Activated T-cell treated with anti-CD3 and anti-CD28 coated beads, Interleukin-2, amount 50 U/mL, for 72 hours (primary cell): ENCODE results near the gene DGCR8. TPM values are rescaled to one million over a fixed set of nuclear protein-coding genes. Genes with fewer than 3 reads are reported as not detected.

Source experiments
- ATAC-seq, 2 donors: fragments of 150-1000 bp; cut with Tn5 transposase; replicated peaks in 1 of 2; 2 replicates each; pipeline ENCODE4 v1.10.0; 2021; ENCODE audit warnings: moderate library complexity in 2 of 2, mild to moderate bottlenecking in 1 of 2
- DNase-seq, 2 donors: peaks; one replicate each; pipeline ENCODE4 v3.0.0; 2021 to 2022; ENCODE audit warnings: mixed read lengths in 1 of 2
- H3K27ac Mint-ChIP-seq: one replicate; pipeline ENCODE4 v1.8.0; 2022; ENCODE audit warnings: mild to moderate bottlenecking, moderate library complexity, mixed read lengths
- H3K27me3 Mint-ChIP-seq: one replicate; pipeline ENCODE4 v1.8.0; 2022; ENCODE audit warnings: low read depth, mixed read lengths
- H3K36me3 Mint-ChIP-seq, 2 donors: one replicate each; pipeline ENCODE4 v1.8.0; 2022; ENCODE audit warnings: mixed read lengths in 2 of 2, mild to moderate bottlenecking in 1 of 2; ENCODE audit not compliant: insufficient read depth in 2 of 2
- H3K4me1 Mint-ChIP-seq: one replicate; pipeline ENCODE4 v1.8.0; 2022; ENCODE audit warnings: low read depth, mixed read lengths
- H3K4me3 Mint-ChIP-seq, 2 donors: one replicate each; pipeline ENCODE4 v1.8.0; 2022; ENCODE audit warnings: mild to moderate bottlenecking in 2 of 2, mixed read lengths in 2 of 2, moderate library complexity in 2 of 2
- H3K9me3 Mint-ChIP-seq, 2 donors: one replicate each; pipeline ENCODE4 v1.8.0; 2022; ENCODE audit warnings: mixed read lengths in 2 of 2
- total RNA-seq, 2 donors: library from RNA; stranded (reverse); gene quantifications; one replicate each; pipeline ENCODE4 v1.2.3, GENCODE V29; 2022

The DGCR8 gene
- total RNA-seq, 2 donors from 2014 or later = 44.2 to 46.6 TPM

DNA sequence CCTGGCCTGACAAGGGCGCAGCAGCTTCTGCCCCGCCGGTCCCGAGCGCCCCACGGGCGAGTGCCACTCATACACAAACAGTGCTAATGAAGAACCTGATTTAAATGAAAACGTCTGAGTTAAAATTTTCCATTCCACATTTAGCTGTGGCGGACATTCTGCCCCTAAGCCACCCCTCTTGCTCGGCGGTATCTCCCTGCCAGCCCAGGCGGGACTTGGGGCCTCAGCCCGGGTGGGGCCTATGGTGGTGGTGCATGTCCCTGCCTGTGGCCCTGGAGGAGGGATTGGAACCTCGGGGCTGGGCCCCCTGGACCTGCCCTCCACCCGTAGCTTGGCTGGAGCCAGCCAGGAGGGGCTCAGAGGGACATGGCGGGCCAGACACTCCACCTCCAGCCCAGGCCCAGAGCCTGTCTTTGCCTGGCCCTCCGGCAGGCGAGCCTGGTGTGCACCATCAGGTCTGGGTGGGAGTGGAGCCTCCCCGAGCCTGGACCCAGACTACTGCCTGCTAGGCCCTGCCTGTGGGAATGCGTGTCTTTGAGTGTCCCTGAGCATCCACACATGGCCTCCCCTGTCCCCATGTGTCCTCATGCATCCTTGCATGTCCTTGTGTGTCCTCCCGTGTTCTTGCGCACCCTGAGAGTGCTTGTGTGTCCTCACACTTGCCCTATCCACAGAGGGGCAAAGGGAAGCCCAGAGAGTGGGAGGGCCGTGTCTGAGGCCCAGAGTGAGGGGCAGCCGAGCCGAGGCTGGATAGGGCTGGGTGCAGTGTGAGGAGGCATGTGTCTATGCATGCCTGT is 56.0 kb downstream of the DGCR8 start:
- H3K27me3 Mint-ChIP-seq = no peaks in the 10 kb centered on the region
- H3K27ac Mint-ChIP-seq = no peak overlapping the region
- DNase-seq (no peak), ATAC-seq (no peak)
- no peaks in the 10 kb centered on the region for H3K36me3 Mint-ChIP-seq
- H3K4me1 Mint-ChIP-seq = peaks cover 28% of the 10 kb centered on the region
- no peak overlapping the region for H3K4me3 Mint-ChIP-seq
- no peaks in the 10 kb centered on the region for H3K9me3 Mint-ChIP-seq

DNA sequence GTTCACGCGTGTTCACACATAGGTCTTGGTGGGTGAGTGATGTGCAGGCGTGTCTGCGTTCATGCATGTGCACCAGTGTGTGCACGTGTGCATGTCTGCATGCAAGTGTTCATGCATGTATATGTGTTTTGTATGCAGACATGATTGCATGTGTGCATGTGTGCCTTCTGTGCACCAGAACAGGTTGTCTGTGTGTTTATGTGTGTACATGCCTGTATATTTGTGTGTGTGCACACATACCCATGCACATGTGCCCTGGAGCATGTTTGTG is 56.5 kb downstream of the DGCR8 start:
- Mint-ChIP-seq H3K27me3 (no peaks in the 10 kb centered on the region), H3K4me1 (peaks cover 28% of the 10 kb centered on the region), H3K9me3 (no peaks in the 10 kb centered on the region), H3K4me3 (no peak overlapping the region), H3K36me3 (no peaks in the 10 kb centered on the region), H3K27ac (no peak overlapping the region)
- DNase-seq (no peak), ATAC-seq (no peak)

DNA sequence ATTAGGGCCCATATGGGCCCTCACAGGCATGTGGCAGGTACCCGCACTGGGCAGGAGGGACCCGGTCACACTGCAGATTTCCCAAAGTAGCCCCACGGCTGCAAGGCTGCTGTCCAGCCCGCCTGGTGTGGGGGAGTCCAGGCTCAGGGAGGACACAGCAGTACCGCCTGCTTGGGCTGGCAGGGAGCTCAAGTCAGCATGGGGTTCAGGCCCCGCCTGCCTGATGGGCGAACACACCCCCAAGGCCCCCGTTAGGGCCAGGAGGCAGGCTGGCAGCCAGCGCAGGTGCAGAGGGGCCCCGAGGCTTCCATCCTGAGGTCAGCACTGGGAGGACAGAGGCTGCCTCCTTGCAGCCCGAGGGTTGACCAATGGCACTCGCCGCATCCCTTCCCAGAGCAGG is 57.1 kb downstream of the DGCR8 start:
- ATAC-seq = no peak
- peaks cover 28% of the 10 kb centered on the region for H3K4me1 Mint-ChIP-seq
- no peak for DNase-seq
- no peak overlapping the region for H3K4me3 Mint-ChIP-seq
- H3K27me3 Mint-ChIP-seq = no peaks in the 10 kb centered on the region
- H3K36me3 Mint-ChIP-seq = no peaks in the 10 kb centered on the region
- no peak overlapping the region for H3K27ac Mint-ChIP-seq
- H3K9me3 Mint-ChIP-seq = no peaks in the 10 kb centered on the region

GRCh38 chr22:20137671-20138416 is 57.8 kb downstream of the DGCR8 start:
- H3K4me3 Mint-ChIP-seq = no peak overlapping the region
- no peak overlapping the region for H3K27ac Mint-ChIP-seq
- ATAC-seq (no peak), DNase-seq (no peak)
- H3K4me1 Mint-ChIP-seq = peaks cover 23% of the 10 kb centered on the region
- no peaks in the 10 kb centered on the region for H3K9me3 Mint-ChIP-seq
- H3K36me3 Mint-ChIP-seq = no peaks in the 10 kb centered on the region
- H3K27me3 Mint-ChIP-seq = no peaks in the 10 kb centered on the region

GRCh38 chr22:20138417-20138738 is 58.3 kb downstream of the DGCR8 start:
- no peak for DNase-seq
- Mint-ChIP-seq H3K36me3 (no peaks in the 10 kb centered on the region), H3K27ac (no peak overlapping the region), H3K4me1 (peaks cover 18% of the 10 kb centered on the region), H3K27me3 (no peaks in the 10 kb centered on the region), H3K9me3 (no peaks in the 10 kb centered on the region), H3K4me3 (no peak overlapping the region)
- ATAC-seq = no peak

GRCh38 chr22:20138868-20139267 is 58.8 kb downstream of the DGCR8 start:
- Mint-ChIP-seq H3K27ac (no peak overlapping the region), H3K4me1 (peaks cover 13% of the 10 kb centered on the region), H3K36me3 (no peaks in the 10 kb centered on the region), H3K4me3 (no peak overlapping the region), H3K9me3 (no peaks in the 10 kb centered on the region), H3K27me3 (no peaks in the 10 kb centered on the region)
- ATAC-seq (no peak), DNase-seq (no peak)

GRCh38 chr22:20139391-20140106 is 59.5 kb downstream of the DGCR8 start:
- no peak overlapping the region for H3K27ac Mint-ChIP-seq
- no peak for ATAC-seq

GRCh38 chr22:20140107-20140445 is 60.0 kb downstream of the DGCR8 start:
- no peaks in the 10 kb centered on the region for H3K9me3 Mint-ChIP-seq
- no peak for DNase-seq

More at GRCh38 chr22:20139391-20140106, 59.5 kb downstream of the DGCR8 start:
- DNase-seq = no peak
- Mint-ChIP-seq H3K36me3 (no peaks in the 10 kb centered on the region), H3K4me3 (no peak overlapping the region), H3K4me1 (peaks cover 6% of the 10 kb centered on the region), H3K9me3 (no peaks in the 10 kb centered on the region), H3K27me3 (no peaks in the 10 kb centered on the region)

GRCh38 chr22:20140521-20140964 is 60.5 kb downstream of the DGCR8 start:
- H3K4me3 Mint-ChIP-seq = no peak overlapping the region
- no peak overlapping the region for H3K27ac Mint-ChIP-seq
- no peaks in the 10 kb centered on the region for H3K36me3 Mint-ChIP-seq
- H3K9me3 Mint-ChIP-seq = no peaks in the 10 kb centered on the region
- H3K27me3 Mint-ChIP-seq = no peaks in the 10 kb centered on the region
- ATAC-seq (no peak), DNase-seq (no peak)
- H3K4me1 Mint-ChIP-seq = peaks cover 5% of the 10 kb centered on the region

More at GRCh38 chr22:20140107-20140445, 60.0 kb downstream of the DGCR8 start:
- no peak overlapping the region for H3K27ac Mint-ChIP-seq
- H3K4me1 Mint-ChIP-seq = peaks cover 5% of the 10 kb centered on the region
- H3K4me3 Mint-ChIP-seq = no peak overlapping the region
- no peak for ATAC-seq
- H3K27me3 Mint-ChIP-seq = no peaks in the 10 kb centered on the region
- H3K36me3 Mint-ChIP-seq = no peaks in the 10 kb centered on the region

- no peaks in the 10 kb centered on the region for H3K27me3 Mint-ChIP-seq
- peaks cover under 1% of the 10 kb centered on the region for H3K4me1 Mint-ChIP-seq
- no peaks in the 10 kb centered on the region for H3K9me3 Mint-ChIP-seq
- DNase-seq (no peak), ATAC-seq (no peak)
- H3K27ac Mint-ChIP-seq = no peak overlapping the region
- H3K36me3 Mint-ChIP-seq = no peaks in the 10 kb centered on the region
- H3K4me3 Mint-ChIP-seq = no peak overlapping the region
Measured at GRCh38 chr22:20141186-20142077, 61.4 kb downstream of the DGCR8 start.

- ATAC-seq (no peak), DNase-seq (no peak)
- Mint-ChIP-seq H3K27me3 (no peaks in the 10 kb centered on the region), H3K4me1 (no peaks in the 10 kb centered on the region), H3K36me3 (no peaks in the 10 kb centered on the region), H3K9me3 (no peaks in the 10 kb centered on the region), H3K4me3 (no peak overlapping the region), H3K27ac (no peak overlapping the region)
Measured at GRCh38 chr22:20142711-20143621, 62.9 kb downstream of the DGCR8 start.
